Omental fat pad (tissue), 4 donors: ENCODE results near the gene MCM3AP. TPM values are rescaled to one million over a fixed set of nuclear protein-coding genes. Genes with fewer than 3 reads are reported as not detected.

Source experiments
- ATAC-seq: fragments of 150-250 bp; one replicate; pipeline ENCODE4 v1.9.1; 2016; ENCODE audit warnings: mild to moderate bottlenecking, moderate library complexity; ENCODE audit not compliant: low FRiP score
- DNase-seq: peaks from one replicate; pipeline ENCODE4 v3.0.0-alpha.2; 2019; ENCODE audit warnings: low spot score
- CTCF ChIP-seq, 3 donors: fragments of 450-650 bp; IDR thresholded peaks; one replicate each; pipeline ENCODE4 v1.5.1; 2016 to 2017; ENCODE audit warnings: antibody characterized with exemption in 3 of 3, mild to moderate bottlenecking in 3 of 3, moderate library complexity in 2 of 3
- total RNA-seq, 4 donors: library from RNA; depleted of rRNA; stranded (reverse); fragments of >200 nt; gene quantifications; one replicate each; pipeline ENCODE4 v1.1.0, GENCODE V29; 2016

MCM3AP gene
- total RNA-seq, 4 donors from 2014 or later, result 63.8 to 129 (median 76.6) TPM

GRCh38 chr21:46189213-46189958 is 96.0 kb downstream of the MCM3AP start:
- DNase-seq, result peak; percentile 5
- TF ChIP-seq CTCF (IDR thresholded peaks at IDR 0.05), result no peak
- no peak for ATAC-seq

- DNase-seq, result peak; percentile 17
- no peak for ATAC-seq
- TF ChIP-seq CTCF (IDR thresholded peaks at IDR 0.05), result no peak
Observed at GRCh38 chr21:46188226-46189212, 96.9 kb downstream of the MCM3AP start.

- TF ChIP-seq CTCF (IDR thresholded peaks at IDR 0.05), result no peak
- no peak for DNase-seq
- no peak for ATAC-seq
Observed at GRCh38 chr21:46187814-46188213, 97.6 kb downstream of the MCM3AP start.

DNA sequence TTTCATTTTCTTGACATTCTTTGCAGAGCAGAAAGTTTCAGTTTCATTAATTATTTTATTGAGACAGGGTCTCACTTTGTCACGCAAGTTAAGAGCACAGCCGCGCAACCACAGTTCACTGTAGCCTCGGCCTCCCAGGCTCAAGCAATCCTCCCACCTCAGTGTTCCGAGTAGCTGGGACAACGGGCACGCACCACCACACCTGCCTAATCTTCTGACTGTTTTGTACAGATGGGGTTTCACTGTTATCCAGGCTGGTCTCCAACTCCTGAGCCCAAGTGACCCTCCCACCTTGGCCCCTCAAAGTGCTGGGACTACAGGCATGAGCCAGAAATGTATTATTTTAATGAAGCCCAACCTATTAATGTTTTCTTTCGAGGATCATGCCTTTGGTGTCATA is 98.2 kb downstream of the MCM3AP start:
- ATAC-seq (no peak), DNase-seq (no peak)
- TF ChIP-seq CTCF (IDR thresholded peaks at IDR 0.05), result no peak

DNA sequence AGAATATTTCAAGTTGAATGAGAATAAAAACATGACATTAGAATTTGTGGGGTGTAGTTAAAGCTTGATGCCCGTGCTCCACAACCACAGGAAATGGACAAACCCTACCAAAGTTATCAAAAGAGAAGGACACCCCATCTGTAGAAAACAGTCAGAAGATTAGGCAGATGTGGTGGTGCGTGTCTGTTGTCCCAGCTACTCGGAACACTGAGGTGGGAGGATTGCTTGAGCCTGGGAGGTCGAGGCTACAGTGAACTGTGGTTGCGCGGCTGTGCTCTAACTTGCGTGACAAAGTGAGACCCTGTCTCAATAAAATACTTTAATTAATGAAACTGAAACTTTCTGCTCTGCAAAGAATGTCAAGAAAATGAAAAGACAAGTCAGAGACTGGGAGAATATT is 99.7 kb downstream of the MCM3AP start:
- DNase-seq (no peak), ATAC-seq (no peak)
- no peak for TF ChIP-seq CTCF (IDR thresholded peaks at IDR 0.05)

Other genes starting within 250 kb of the MCM3AP start
- 1,000 to 10,000 TPM in 1 of 4 donors, 100 to 1,000 TPM in 3; 480 to 1,153 (median 616) TPM for gene COL6A2, start 187.5 kb downstream of the MCM3AP start, total RNA-seq
- gene FTCD, start 130.0 kb downstream of the MCM3AP start, total RNA-seq, result not detected
- 1 to 10 TPM in 3 of 4 donors, under 1 TPM in 1; 0.96 to 8.0 (median 2.8) TPM for gene SPATC1L, start 101.2 kb downstream of the MCM3AP start, total RNA-seq
- 100 to 1,000 TPM in 2 of 4 donors, 10 to 100 TPM in 2; 94.8 to 122 (median 108) TPM for gene LSS, start 56.8 kb downstream of the MCM3AP start, total RNA-seq
- 10 to 100 TPM in 1 of 4 donors, 1 to 10 TPM in 3; 5.4 to 12.7 (median 9.3) TPM for gene YBEY, start 731 bp upstream of the MCM3AP start, total RNA-seq
- 1 to 10 TPM in 2 of 4 donors, under 1 TPM in 2; 0.44 to 2.4 (median 0.91) TPM for gene C21orf58, start 38.3 kb upstream of the MCM3AP start, total RNA-seq
- gene PCNT, start 38.5 kb upstream of the MCM3AP start, total RNA-seq, result 10 to 100 TPM; 23.0 to 51.7 (median 24.4) TPM
- gene DIP2A, start 173.3 kb upstream of the MCM3AP start, total RNA-seq, result 10 to 100 TPM; 25.9 to 57.4 (median 33.3) TPM